K562 (cell line): ENCODE results near the gene TMA7B. TPM values are rescaled to one million over a fixed set of nuclear protein-coding genes. Genes with fewer than 3 reads are reported as not detected.

Source experiments
- BCLAF1 ChIP-seq, 2 experiments: fragments of 450-650 bp in 1 of 2; IDR thresholded peaks; 2 replicates each; pipeline ENCODE4 v1.6.1; 2011 to 2017; ENCODE audit warnings: low read depth in 2 of 2, antibody characterized with exemption in 1 of 2, borderline replicate concordance in 1 of 2, low read length in 1 of 2, mild to moderate bottlenecking in 1 of 2, mixed read lengths in 1 of 2; ENCODE audit not compliant: control insufficient read depth in 1 of 2
- CBX3 ChIP-seq, 2 experiments: IDR thresholded peaks; 1 replicate in 1 of 2; 2 replicates in 1 of 2; pipeline ENCODE4 v1.6.1; 2012; ENCODE audit warnings: inconsistent platforms in 2 of 2, low read length in 2 of 2, borderline replicate concordance in 1 of 2, control low read depth in 1 of 2
- CREB1 ChIP-seq, 2 experiments: sonication (generic) in 1 of 2; formaldehyde crosslinking in 1 of 2; IDR thresholded peaks; 2 replicates each; pipeline versions ENCODE4 v1.6.1 to v1.8.0; 2012 to 2022; ENCODE audit warnings: inconsistent platforms in 1 of 2, mild to moderate bottlenecking in 1 of 2, missing genetic modification reagents in 1 of 2, moderate library complexity in 1 of 2
- HMG20B ChIP-seq: fragments of 250-450 bp; sonication (Bioruptor Pico); IDR thresholded peaks from 2 replicates; pipeline ENCODE4 v1.5.0; 2021; ENCODE audit warnings: mild to moderate bottlenecking
- JUND ChIP-seq, 2 experiments: IDR thresholded peaks; 2 replicates in 1 of 2; 3 replicates in 1 of 2; pipeline ENCODE4 v1.6.1; 2011; ENCODE audit warnings: borderline replicate concordance in 2 of 2, low read depth in 2 of 2, low read length in 2 of 2, improper control_type of control experiment in 1 of 2, missing biosample characterization in 1 of 2, missing genetic modification characterization in 1 of 2, missing genetic modification reagents in 1 of 2
- MECOM ChIP-seq: fragments of 250-450 bp; sonication (Bioruptor Pico); IDR thresholded peaks from 2 replicates; pipeline ENCODE4 v1.8.0; 2022; ENCODE audit warnings: inconsistent platforms
- MLX ChIP-seq, 2 experiments: fragments of 450-650 bp in 1 of 2; sonication (generic) in 1 of 2; formaldehyde crosslinking; conservative IDR thresholded peaks; 2 replicates each; pipeline versions ENCODE4 v1.4.0 to v1.8.1; 2020 to 2022; ENCODE audit warnings: mild to moderate bottlenecking in 1 of 2, missing genetic modification reagents in 1 of 2
- NFE2L1 ChIP-seq: fragments of 450-650 bp; IDR thresholded peaks from 2 replicates; pipeline ENCODE4 v1.6.1; 2016; ENCODE audit warnings: missing genetic modification characterization, low read depth, mild to moderate bottlenecking, missing compliant biosample characterization, moderate library complexity, borderline replicate concordance
- NR2C1 ChIP-seq, 2 experiments: fragments of 450-650 bp; IDR thresholded peaks; 2 replicates each; pipeline ENCODE4 v1.6.1; 2017; ENCODE audit warnings: mild to moderate bottlenecking in 2 of 2, antibody characterized with exemption in 1 of 2, inconsistent platforms in 1 of 2, missing compliant biosample characterization in 1 of 2, missing genetic modification characterization in 1 of 2
- PML ChIP-seq: IDR thresholded peaks from 2 replicates; pipeline ENCODE4 v1.6.1; 2012; ENCODE audit warnings: low read length, inconsistent platforms
- SRSF3 ChIP-seq: fragments of 200-400 bp; formaldehyde crosslinking; IDR thresholded peaks from 2 replicates; pipeline ENCODE4 v1.6.1; 2016; ENCODE audit warnings: mild to moderate bottlenecking, low read length, moderate library complexity; ENCODE audit not compliant: insufficient read depth
- ZFP36 ChIP-seq: fragments of 150-350 bp; IDR thresholded peaks from 2 replicates; pipeline ENCODE4 v1.6.1; 2018; ENCODE audit warnings: low read length, low read depth; ENCODE audit not compliant: partially characterized antibody
- ZNF57 ChIP-seq: fragments of 450-650 bp; formaldehyde crosslinking; IDR thresholded peaks from 2 replicates; pipeline ENCODE4 v1.4.0; 2020; ENCODE audit warnings: mild to moderate bottlenecking, moderate library complexity
- ZNF766 ChIP-seq: fragments of 200-800 bp; sonication (Bioruptor generic); conservative IDR thresholded peaks from 2 replicates; pipeline ENCODE4 v1.6.1; 2016; ENCODE audit warnings: missing genetic modification characterization, missing compliant biosample characterization
- polyA plus RNA-seq, 8 experiments: library from polyadenylated mRNA; depleted of rRNA in 4 of 8; stranded (reverse) in 5 of 8; unstranded in 3 of 8; fragments of >200 nt; fragmentation: Nextera tagmentation in 2 of 8; fragmentation: Illumina TruSeq in 1 of 8; extraction: Ambion mirVana in 2 of 8; extraction: Trizol in 1 of 8; gene quantifications; 2 replicates each; pipeline versions ENCODE4 v1.2.1 to v1.2.3, GENCODE V29; 2011 to 2014; ENCODE audit warnings: inconsistent platforms in 1 of 8, missing spikeins in 1 of 8
- total RNA-seq, 7 experiments: library from RNA; depleted of rRNA in 6 of 7; stranded (reverse); fragments of >200 nt in 6 of 7; fragmentation: Illumina TruSeq in 2 of 7; extraction: Trizol in 2 of 7; gene quantifications; 2 replicates each; pipeline versions ENCODE4 v1.2.1 to v1.2.3, GENCODE V29; 2011 to 2021; ENCODE audit warnings: low replicate concordance in 1 of 7
- TF ChIP-seq, protein P1 (sequence below): IDR thresholded peaks from 3 replicates; pipeline ENCODE4 v1.6.1; 2011; ENCODE audit warnings: borderline replicate concordance, mild to moderate bottlenecking; ENCODE audit not compliant: insufficient read length, insufficient read depth
- TF ChIP-seq, protein P2 (sequence below): sonication (generic); formaldehyde crosslinking; IDR thresholded peaks from 2 replicates; pipeline ENCODE4 v1.8.0; 2022; ENCODE audit warnings: missing genetic modification reagents, mild to moderate bottlenecking, moderate library complexity, borderline replicate concordance
- TF ChIP-seq, protein P3 (sequence below): fragments of 200-800 bp; sonication (Bioruptor generic); IDR thresholded peaks from 2 replicates; pipeline ENCODE4 v1.6.1; 2017; ENCODE audit warnings: missing genetic modification characterization, missing compliant biosample characterization

TMA7B gene
- total and polyA plus RNA-seq, 9 of the 15 experiments (the other 6 are each of a cell fraction or from before 2014, with no cell fraction given): 5.6 to 14.2 (median 11.8) TPM

DNA sequence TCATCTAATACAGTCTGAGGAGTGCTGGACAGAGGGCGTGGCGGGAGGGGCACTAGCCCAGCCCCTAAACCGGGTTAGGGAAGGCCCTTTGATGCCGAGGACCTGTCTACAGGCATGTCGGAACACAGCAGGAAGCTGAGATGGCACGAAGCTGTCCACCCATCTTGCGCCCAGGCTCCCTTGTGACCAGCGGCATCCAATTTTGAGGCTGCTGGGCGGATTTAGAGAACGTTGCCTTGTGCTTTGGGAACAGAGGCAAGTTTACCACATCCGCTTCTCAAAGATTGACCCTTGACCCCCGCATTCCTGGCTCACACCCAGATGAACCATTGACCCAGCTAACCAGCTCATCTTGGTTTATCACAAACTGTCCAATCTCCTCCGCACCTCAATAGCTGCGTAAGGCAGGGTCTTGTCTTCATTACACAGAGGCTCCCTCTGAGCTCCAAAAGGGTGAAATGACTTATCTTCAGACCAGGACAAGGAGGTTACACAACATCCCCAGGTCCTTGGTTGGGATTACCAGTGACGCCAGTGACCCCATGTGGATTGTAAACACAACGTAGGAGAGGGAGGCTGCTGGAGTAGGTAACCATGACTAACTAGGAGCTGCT, 39.1 kb downstream of the TMA7B start (continued):
- TF ChIP-seq BCLAF1 (IDR thresholded peaks at IDR 0.05; ENCODE audit: borderline replicate concordance in 1 of 2, control insufficient read depth in 1 of 2, low read depth in 2 of 2, low read length in 1 of 2) (0 out of 4 replicates have a peak, but pooled peaks of 1 of the 2 experiments have one; percentile 27), PML (peak; percentile 60; the same call in 1 of the 2 replicates), ZNF57 (no peak), HMG20B (CRISPR knock-in tag) (no peak), MLX (CRISPR knock-in tag; conservative IDR thresholded peaks at IDR 0.05) (no peak), JUND (IDR thresholded peaks at IDR 0.05; ENCODE audit: borderline replicate concordance, low read depth, low read length) (no peak; the same call in 1 of the 2 replicates), JUND (tag; IDR thresholded peaks at IDR 0.05; ENCODE audit: borderline replicate concordance, low read depth, low read length) (peak; percentile 65; the same call in 2 of the 3 replicates), CREB1 (IDR thresholded peaks at IDR 0.05) (peak; percentile 52; the same call in 1 of the 2 replicates), CREB1 (CRISPR knock-in tag; IDR thresholded peaks at IDR 0.05) (0 out of 2 replicates have a peak, but pooled peaks have one; percentile 43), NFE2L1 (tag) (no peak), ZFP36 (no peak), CBX3 (IDR thresholded peaks at IDR 0.05; ENCODE audit: borderline replicate concordance in 1 of 2, low read length in 2 of 2) (peak in 1 of 2 experiments; percentile 65; a peak in 1 of 3 replicates), SRSF3 (no peak), NR2C1 (IDR thresholded peaks at IDR 0.05) (peak; percentile 94), NR2C1 (tag; IDR thresholded peaks at IDR 0.05) (peak; percentile 96), ZNF766 (CRISPR knock-in tag) (0 out of 2 replicates have a peak, but pooled peaks have one; percentile 69), MECOM (CRISPR knock-in tag) (0 out of 2 replicates have a peak, but pooled peaks have one; percentile 7)
- TF ChIP-seq, protein P1, sequence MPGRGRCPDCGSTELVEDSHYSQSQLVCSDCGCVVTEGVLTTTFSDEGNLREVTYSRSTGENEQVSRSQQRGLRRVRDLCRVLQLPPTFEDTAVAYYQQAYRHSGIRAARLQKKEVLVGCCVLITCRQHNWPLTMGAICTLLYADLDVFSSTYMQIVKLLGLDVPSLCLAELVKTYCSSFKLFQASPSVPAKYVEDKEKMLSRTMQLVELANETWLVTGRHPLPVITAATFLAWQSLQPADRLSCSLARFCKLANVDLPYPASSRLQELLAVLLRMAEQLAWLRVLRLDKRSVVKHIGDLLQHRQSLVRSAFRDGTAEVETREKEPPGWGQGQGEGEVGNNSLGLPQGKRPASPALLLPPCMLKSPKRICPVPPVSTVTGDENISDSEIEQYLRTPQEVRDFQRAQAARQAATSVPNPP: no peak
- TF ChIP-seq, protein P2, sequence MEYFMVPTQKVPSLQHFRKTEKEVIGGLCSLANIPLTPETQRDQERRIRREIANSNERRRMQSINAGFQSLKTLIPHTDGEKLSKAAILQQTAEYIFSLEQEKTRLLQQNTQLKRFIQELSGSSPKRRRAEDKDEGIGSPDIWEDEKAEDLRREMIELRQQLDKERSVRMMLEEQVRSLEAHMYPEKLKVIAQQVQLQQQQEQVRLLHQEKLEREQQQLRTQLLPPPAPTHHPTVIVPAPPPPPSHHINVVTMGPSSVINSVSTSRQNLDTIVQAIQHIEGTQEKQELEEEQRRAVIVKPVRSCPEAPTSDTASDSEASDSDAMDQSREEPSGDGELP: peak; percentile 50; the same call in 1 of the 2 replicates
- TF ChIP-seq, protein P3, sequence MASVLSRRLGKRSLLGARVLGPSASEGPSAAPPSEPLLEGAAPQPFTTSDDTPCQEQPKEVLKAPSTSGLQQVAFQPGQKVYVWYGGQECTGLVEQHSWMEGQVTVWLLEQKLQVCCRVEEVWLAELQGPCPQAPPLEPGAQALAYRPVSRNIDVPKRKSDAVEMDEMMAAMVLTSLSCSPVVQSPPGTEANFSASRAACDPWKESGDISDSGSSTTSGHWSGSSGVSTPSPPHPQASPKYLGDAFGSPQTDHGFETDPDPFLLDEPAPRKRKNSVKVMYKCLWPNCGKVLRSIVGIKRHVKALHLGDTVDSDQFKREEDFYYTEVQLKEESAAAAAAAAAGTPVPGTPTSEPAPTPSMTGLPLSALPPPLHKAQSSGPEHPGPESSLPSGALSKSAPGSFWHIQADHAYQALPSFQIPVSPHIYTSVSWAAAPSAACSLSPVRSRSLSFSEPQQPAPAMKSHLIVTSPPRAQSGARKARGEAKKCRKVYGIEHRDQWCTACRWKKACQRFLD (CRISPR knock-in tag): no peak
